Measurements from ENCODE around the gene ZZZ3.
"Not testable (repeated sequence)": the region's sequence is repeated elsewhere in the genome, so short reads cannot be mapped to it uniquely, and the experiment has no call there.

The ZZZ3 gene

DNA sequence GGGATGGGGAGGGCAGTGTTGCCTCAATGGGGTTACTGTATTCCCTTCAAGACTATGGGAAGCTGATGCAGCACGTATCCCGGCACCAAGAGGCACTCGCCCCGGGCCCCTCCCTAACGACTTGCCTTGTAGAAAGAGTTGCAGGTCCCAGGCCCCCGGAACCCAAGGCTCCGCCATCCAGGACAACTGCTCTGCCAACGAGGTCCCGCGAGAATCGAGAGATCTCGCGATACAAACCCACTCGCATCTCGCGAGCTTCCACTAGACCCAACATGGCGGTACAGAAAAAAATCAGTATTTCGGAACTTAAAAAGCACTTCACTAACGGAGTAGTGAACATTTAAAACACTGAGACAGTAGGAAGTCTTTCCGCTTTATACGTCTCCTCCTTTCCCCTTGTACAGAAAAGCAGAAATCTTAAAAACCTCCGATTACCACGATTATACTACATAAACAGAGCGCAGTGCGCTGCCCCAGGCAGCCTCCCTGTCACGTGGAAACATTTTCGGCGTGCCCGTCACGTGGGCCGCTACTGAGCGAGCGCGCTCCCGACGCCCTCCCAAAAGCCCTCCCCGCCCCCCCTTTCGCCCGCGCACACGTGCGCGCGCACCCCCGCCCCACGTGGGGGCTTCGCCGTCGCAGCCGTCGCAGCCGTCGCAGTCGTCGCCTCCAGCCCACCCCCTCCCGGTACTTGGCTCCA is at the start of gene ZZZ3:
ZZZ3 (minus strand) TSS at position 199 of the 700 bp plus-strand sequence. CDS start 49,304 bp downstream, outside the sequence.
- peak; percentile 81 for DNase-seq (ENCODE audit: low read depth)

DNA sequence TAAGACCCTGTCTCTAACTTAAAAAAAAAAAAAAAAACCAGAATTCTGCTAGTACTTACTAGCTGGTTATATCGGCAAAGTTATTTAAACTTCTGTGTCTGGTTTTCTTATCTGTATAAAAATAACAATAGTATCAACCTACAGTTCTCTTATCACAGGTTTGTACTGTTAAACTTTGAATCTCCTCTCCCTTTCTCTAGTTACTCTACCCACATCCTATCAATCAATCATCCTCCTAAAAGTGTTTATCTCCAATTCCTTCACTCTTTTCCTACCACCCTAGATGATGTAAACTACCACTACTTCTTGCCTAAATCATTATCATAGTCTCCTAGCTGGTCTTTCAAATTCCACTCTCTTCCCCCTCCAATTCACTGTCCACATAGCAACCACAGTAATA is 49.6 kb upstream of the ZZZ3 start:
- no peak for DNase-seq (ENCODE audit: low read depth)

DNA sequence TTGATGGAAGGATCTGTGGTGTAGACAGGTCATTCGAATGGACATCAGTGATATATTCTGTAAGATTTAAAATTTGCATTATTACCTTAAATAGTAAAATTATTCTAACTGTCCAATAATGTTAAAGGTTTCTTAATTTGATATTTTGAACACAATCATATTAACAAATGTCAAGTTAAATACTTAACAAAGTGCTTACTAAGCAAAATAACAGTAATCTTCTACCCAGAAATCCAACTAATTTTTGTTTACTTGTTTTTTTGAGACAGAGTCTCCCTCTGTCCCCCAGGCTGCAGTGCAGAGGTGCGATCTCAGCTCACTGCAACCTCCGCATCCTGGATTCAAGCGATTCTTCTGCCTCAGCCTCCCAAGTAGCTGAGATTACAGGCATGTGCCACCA is 43.2 kb upstream of the ZZZ3 start:
- DNase-seq (ENCODE audit: low read depth): no peak

DNA sequence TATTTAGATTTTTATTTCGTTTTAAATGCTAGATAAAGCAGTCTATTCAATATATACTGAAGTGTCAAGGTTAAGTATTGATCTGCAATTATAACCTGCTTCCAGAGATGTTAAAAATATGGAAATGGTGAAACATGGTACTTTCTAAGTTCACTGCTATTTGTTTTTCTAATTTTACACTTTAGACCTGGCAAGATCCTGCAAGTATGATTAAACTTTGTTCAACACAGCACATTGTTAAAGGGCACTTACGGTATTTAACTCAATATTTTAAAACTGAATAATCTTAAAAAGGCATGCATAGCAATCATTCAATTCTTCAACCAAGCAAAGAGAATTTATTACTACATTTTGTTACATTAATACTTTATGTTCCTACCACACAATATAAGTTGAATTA is 35.7 kb upstream of the ZZZ3 start:
- no peak for DNase-seq (ENCODE audit: low read depth)

DNA sequence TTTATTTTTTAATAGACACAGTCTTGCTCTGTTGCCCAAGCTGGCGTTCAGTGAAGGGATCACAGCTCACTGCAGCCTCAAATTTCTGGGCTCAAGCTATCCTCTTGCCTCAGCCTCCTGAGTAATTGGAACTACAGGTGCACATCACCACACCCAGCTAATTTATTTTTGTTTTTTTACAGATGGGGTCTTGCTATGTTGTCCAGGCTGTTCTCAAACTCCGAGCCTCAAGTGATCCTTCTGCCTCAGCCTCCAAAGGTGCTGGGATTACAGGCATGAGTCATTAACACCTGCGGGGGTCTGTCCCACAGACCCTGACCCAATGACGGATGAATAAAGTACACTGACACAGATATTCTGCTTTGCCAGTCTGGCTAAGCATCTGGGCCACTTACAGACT is 33.6 kb upstream of the ZZZ3 start:
- no peak for DNase-seq (ENCODE audit: low read depth)

DNA sequence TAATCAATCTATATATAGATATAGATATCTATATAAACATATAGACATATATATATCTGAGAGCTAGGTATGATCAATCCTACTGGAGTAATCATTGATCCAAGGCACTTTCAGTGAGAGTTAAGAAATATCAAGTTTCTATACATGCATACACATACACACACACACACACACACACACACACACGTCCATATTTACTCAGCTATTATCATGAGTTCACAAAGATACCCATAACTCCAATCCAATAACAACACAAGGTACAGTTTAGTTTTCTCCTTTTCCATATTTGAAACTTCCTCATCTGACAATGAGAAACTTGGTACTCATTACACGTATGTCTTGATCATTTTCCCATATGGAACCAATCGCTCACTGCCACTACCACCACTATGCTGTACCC is 27.3 kb upstream of the ZZZ3 start:
- DNase-seq (ENCODE audit: low read depth): no peak

DNA sequence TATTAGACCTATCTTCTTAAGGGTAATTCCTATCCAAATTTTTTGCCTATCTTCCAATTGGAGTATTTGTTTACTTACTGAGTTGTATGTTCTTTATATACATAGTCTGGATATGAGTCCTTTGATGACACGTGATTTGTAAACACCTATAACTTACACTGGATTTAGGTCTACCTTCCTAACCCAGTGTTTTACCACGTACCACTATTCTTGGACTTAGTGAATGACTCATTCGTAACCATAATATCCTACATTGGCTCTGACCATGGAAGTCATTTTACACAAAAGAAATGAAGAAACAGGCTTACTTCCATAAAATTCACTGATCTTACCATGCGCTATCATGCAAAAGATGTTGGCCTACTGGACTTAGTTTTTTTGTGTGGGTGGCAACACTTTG is 23.9 kb upstream of the ZZZ3 start:
- DNase-seq (ENCODE audit: low read depth): no peak

DNA sequence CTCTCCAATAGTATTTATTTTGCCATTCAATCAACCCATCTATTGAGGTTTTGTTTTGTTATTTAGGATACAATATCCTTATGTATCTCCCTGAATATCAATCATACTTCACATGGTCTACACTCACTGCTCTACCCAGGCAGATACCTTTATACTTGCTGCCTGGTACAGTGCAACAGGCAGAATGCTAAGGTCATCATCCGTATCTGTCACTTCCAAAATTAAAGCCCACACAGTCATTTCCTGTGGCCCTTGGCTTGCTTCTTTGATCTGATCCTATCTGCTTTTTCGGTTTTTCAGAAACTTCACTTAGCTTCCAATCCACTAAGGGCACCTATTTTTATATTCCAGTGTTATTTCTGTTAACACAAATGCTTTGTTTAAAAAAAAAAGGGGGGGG is 22.3 kb upstream of the ZZZ3 start:
- no peak for DNase-seq (ENCODE audit: low read depth)

DNA sequence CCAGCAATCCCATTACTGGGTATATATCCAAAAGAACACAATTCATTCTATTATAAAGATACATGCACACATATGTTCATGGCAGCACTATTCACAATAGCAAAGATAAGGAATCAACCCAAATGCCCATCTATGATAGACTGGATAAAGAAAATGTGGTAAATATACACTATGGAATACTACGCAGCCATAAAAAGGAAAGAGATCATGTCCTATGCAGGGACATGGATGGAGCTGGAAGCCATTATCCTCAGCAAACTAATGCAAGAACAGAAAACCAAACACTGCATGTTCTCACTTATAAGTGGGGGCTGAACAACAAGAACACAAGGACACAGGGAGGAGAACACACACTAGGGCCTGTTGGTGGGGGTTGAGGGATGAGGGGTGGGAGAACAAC is 17.2 kb upstream of the ZZZ3 start:
- DNase-seq (ENCODE audit: low read depth): not testable (repeated sequence)

DNA sequence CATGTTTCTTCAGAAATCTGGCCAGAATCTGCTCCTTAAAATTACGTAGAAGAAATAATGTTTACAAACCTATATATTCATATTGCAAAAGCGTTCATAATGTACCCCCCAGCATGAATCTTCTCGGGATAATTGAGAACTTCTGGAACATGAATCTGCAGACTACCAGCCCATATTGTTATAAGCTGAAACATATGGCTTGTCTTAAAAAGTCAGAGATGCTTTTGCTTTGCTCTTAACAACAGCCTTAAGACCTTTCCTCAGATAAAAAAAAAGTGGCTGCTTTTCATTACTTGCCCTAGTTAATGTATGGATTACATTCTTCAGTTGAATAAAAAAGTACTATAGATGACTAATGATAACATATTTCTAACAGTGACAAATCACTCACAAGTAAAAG is 15.0 kb upstream of the ZZZ3 start:
- no peak for DNase-seq (ENCODE audit: low read depth)

DNA sequence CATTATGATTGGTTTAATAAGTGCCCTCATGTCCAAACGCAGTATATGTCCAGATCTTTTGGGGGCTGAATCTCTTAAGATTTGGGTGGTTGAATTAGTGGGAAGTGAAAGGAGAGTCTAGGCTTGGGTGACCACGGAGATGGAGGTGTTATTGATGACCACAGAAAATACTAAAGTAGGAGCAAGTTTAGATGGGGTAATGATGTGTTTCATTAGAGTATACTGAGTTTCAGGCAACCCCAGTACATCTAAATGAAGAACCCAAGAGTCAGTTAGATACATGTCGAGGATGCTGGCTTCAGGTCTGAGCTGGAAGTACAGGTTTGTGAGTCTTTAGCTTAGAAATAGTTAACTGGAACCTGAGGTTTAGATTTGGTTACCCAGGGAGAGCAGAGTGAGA is 6.5 kb upstream of the ZZZ3 start:
- DNase-seq (ENCODE audit: low read depth): no peak

DNA sequence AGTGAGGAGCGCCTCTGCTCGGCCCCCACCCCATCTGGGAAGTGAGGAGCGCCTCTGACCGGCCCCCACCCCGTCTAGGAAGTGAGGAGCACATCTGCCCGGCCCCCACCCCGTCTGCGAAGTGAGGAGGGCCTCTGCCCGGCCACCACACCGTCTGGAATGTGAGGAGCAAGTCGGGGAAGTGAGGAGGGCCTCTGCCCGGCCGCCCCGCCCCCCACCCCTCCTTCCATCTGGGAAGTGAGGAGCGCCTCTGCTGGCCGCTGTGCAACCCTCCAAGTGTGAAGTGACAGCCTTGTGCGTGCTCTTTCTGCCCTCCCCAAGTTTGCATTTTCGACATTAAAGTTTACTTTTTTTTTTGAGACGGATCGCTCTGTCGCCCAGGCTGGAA is 5.1 kb upstream of the ZZZ3 start:
- no peak for DNase-seq (ENCODE audit: low read depth)

DNA sequence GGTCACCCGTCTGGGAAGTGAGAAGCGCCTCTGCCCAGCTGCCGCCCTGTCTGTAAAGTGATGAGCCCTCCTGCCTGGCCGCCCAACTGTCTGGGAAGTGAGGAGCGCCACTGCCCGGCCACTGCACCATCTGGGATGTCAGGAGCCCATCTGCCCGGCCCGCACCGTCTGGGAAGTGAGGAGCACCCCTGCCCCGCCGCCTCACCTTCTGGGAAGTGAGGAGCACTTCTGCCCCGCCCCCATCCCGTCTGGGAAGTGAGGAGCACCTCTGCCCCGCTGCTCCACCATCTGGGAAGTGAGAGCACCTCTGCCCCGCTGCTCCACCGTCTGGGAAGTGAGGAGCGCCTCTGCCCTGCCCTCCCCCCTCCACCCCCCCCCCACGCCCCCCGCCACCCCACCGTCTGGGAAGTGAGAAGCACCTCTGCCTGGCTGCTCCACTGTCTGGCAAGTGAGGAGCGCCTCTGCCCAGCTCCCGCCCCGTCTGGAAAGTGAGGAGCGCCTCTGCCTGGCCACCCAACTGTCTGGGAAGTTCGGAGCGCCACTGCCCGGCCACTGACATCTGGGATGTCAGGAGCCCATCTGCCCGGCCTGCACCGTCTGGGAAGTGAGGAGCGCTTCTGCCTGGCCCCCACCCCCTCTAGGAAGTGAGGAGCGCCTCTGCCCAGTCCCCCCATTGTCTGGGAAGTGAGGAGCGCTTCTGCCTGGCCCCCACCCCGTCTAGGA is 4.5 kb upstream of the ZZZ3 start:
- DNase-seq (ENCODE audit: low read depth): no peak

DNA sequence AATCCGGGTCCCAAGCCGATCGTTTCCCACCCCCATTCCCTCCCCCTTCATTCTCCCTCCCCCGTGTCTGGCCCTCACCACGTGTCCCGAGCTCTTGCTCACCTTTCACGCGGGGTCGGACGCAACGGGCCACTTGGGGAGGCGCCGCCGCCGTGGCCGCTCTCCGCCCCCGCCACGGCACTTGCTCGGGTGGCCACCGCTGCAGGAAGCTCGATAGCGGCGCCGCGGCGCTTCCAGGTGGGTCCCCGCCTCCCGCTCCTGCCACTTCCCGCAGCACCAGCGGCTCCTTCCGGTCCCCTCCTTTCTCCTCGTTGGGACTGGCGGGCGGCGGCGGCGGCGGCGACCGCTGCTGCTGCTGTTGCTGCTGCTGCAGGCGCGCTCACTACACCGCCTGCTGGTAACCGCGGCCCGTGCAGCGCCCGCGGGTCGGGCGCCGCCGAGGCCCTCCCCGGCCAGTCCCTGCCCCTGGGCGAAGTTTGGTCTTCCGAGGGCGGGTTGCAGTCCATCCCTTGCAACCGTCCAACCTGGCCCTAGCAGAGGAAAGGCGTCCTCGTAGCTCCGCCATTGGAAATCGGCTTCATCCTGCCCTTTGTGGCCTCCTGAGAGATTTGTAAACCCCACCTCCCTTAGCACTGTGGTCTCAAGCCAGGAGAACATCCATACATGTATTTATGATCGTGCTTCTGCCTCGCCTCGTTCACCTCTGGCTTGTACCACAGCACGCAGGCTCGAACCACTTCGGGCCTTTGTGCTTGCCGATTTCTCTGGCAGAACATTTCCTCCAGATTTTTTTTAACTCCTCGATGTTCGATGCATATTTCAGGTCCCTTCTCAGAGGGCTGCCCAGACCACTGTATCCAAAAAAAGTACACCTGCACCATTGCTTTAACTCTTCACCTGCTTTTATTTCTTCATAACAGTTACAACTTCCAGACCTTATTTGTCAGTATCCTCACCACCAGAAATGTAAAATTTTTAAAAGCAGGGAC is 996 bp upstream of the ZZZ3 start:
- peak; percentile 90 for DNase-seq (ENCODE audit: low read depth)

DNA sequence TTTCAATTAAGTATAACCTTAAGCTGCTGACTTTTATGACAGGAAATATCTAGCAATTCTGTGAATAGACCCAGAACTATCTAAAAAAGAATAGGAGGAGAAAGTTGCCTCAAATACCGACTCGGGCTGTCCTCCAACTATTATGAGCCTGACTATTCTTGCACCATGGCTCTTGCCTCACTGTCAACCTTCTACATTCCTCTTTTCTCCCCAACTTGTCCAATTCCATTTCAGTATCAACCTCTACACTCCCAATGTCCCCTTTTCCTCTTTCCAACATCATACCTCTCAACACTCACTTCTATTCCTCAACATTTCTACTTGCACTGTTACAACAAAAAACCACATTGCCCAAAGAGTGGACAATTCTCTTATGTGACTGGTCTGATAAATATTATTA is 2.3 kb downstream of the ZZZ3 start:
- no peak for DNase-seq (ENCODE audit: low read depth)

DNA sequence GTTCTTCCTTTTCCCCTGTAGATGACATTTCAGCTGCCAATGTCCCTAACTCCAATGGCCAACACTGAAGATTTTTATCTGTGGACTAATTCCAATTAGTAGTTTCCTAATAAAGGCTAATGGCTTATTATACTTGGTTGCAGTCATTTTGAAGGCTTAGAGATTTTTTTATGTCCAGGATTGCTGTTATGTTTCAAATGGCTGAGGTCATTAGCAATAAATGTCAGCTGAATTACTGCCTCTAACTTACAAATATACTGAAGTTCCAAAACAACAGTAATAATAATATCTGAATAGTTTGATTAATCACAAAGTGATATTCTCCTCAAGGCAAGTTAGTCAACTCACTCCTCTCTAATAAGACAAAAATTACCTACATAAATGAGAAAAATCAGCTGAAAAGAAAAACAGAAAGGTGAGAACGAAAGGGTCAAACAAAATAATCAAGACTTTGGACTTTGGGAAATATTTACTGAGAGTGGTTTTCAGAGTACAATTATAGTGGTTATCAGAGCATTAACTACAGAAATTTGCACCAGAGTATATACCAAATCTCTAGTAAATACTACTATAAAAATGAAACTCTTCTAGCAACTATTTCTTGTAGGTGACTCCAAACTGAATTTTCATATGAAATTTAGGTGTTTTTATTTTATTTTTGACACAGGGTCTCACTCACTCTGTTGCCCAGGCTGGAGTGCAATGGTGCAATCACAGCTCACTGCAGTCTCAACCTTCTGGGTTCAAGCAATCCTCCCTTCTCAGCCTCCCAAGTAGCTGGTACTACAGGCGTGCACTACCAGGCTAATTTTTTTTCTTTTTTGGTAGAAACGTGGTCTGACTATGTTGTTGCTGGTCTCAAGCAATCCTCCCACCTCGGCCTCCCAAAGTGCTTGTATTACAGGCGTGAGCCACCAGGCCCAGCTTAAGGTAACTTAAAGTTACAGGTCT is 3.5 kb downstream of the ZZZ3 start:
- DNase-seq (ENCODE audit: low read depth): no peak

DNA sequence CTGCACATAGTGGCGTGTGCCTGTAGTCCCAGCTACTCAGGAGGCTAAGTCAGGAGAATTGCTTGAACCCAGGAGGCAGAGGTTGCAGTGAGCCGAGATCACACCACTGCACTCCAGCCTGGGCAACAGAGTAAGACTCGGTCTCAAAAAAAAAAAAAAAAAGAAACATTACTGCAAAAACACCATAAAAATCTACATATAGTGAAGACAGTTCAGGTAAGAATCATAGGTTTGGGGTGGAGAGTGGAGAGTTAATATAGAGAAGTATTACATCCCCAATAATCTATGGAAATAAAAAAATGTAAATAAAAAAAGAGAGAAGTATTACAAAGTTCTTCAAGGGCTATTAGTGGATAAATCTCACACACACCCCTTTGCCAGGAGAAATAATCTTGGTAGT is 7.7 kb downstream of the ZZZ3 start:
- DNase-seq (ENCODE audit: low read depth): not testable (repeated sequence)

DNA sequence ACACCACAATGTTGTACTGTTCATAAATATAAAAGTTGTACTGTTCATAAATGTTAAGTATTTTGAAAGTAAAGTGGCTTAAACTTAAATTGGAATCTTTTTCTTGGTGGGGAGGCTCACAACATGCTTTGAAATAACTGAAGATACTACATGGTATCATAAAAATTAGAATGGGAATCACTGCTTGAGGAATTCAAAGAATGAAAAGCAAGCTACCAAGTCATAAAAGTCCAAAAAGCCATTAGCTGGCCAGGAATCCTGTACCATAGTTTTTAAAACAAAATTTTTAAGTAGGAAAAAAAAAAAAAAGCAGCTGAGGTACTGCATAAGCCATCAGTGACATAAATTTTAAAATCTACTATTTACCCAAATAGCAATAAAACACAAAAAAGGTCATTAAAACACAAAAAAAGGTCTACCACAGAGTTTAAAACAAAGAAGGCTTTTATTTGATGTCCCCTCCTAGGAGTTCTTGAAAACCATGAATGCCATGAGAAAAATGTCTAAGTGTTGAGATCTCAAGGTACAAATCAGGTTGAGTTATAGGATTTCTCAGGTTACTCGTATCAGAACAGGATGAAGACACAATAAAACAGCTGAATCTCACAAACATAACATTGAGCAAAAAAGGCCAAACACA is 8.6 kb downstream of the ZZZ3 start:
- DNase-seq (ENCODE audit: low read depth): no peak

DNA sequence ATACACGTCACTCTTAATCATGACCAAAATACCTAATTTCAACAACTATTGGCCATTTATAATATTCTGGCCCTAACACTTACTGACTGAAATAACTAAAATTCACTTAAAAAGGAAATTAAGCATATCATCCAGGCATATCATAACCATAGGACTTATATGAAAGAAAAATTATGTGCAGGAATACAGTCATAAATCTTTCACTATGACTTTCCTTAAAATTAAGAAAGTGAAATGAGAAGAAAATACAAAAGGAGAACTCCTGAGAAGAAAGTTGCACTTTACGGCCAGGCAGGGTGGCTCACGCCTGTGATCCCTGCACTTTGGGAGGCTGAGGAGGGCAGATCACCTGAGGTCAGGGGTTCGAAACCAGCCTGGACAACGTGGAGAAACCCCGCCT is 9.4 kb downstream of the ZZZ3 start:
- no peak for DNase-seq (ENCODE audit: low read depth)

DNA sequence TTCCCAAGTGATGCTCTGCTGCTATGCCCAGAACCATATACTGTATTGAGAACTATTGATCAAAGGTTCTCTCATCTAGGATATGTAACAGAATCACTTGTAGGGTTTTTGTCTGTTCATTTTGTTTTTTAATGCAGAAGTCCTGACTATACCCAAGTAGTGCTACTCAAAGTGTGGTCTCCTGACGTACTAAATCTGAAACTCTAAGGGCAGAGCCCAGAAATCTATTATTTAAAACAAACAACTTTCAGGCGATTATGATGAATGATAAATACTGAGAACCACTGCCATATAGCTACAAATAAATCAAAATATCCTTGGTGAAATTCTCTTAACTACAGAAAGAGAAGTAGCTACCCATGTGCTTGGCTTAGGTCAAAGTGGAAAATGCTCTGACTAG is 10.1 kb downstream of the ZZZ3 start:
- no peak for DNase-seq (ENCODE audit: low read depth)

DNA sequence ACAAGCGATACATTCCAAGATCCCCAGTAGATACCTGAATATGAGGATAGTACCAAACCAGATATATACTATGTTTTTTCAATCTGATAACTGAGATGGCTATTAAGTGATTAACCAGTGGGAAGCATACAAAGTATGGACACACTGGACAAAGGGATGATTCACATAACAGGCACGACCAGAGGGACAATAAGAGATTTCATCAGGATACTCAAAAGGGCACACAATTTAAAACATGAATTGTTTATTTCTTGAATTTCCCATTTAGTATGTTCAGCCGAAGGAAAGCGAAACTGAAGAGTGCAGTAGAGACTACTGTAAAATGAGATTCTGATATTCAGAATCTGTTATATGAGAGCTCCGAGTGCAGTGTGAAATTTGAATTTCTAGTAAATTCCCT is 10.6 kb downstream of the ZZZ3 start:
- DNase-seq (ENCODE audit: low read depth): no peak

Measured in activated T-helper 1 cell treated with Interleukin-2 at 50 U/mL for 16 hours (primary cell).